Hematopoietic multipotent progenitor cell treated with erythropoietin and hydrocortisone succinate and interleukin-3 and kit ligand, for 15 days (in vitro differentiated cells): ENCODE measurements around the gene NPY5R.

ENCODE experiments used
- DNase-seq: peaks from one replicate; pipeline ENCODE4 v3.0.0-alpha.2; 2015; ENCODE audit warnings: low spot score

NPY5R gene

GRCh38 chr4:163384926-163385325 is 41.2 kb downstream of the NPY5R start:
- no peak for DNase-seq

- DNase-seq, result no peak
Measured at GRCh38 chr4:163385466-163385865, 41.8 kb downstream of the NPY5R start.

GRCh38 chr4:163391756-163392155 is 48.1 kb downstream of the NPY5R start:
- no peak for DNase-seq

- no peak for DNase-seq
Measured at GRCh38 chr4:163392328-163392727, 48.6 kb downstream of the NPY5R start.

GRCh38 chr4:163393471-163393870 is 49.8 kb downstream of the NPY5R start:
- DNase-seq, result no peak

GRCh38 chr4:163395055-163395454 is 51.4 kb downstream of the NPY5R start:
- DNase-seq, result no peak

GRCh38 chr4:163395758-163396157 is 52.1 kb downstream of the NPY5R start:
- no peak for DNase-seq

- no peak for DNase-seq
Measured at GRCh38 chr4:163398238-163398637, 54.5 kb downstream of the NPY5R start.

- no peak for DNase-seq
Measured at GRCh38 chr4:163400911-163401310, 57.2 kb downstream of the NPY5R start.
